Measurements from ENCODE around the gene CAMKMT.
A peak's percentile ranks its signal among the peaks of the same experiment; 100 is the strongest.

Gene CAMKMT

GRCh38 chr2:44444881-44445280, 83.1 kb downstream of the CAMKMT start:
- no peak for DNase-seq (ENCODE audit: low read depth)

- DNase-seq (ENCODE audit: low read depth): no peak
These were observed 87.2 kb downstream of the CAMKMT start for GRCh38 chr2:44448860-44449527.

- no peak for DNase-seq (ENCODE audit: low read depth)
These were observed 88.3 kb downstream of the CAMKMT start for GRCh38 chr2:44450082-44450481.

- DNase-seq (ENCODE audit: low read depth): no peak
These were observed 89.1 kb downstream of the CAMKMT start for GRCh38 chr2:44450806-44451205.

- no peak for DNase-seq (ENCODE audit: low read depth)
These were observed 90.4 kb downstream of the CAMKMT start for GRCh38 chr2:44452069-44452583.

GRCh38 chr2:44453259-44453658, 91.5 kb downstream of the CAMKMT start:
- no peak for DNase-seq (ENCODE audit: low read depth)

- DNase-seq (ENCODE audit: low read depth): no peak
These were observed 94.1 kb downstream of the CAMKMT start for GRCh38 chr2:44455877-44456276.

- no peak for DNase-seq (ENCODE audit: low read depth)
These were observed 95.2 kb downstream of the CAMKMT start for GRCh38 chr2:44456946-44457345.

- DNase-seq (ENCODE audit: low read depth): no peak
These were observed 98.0 kb downstream of the CAMKMT start for GRCh38 chr2:44459739-44460138.

- no peak for DNase-seq (ENCODE audit: low read depth)
These were observed 101.4 kb downstream of the CAMKMT start for GRCh38 chr2:44462934-44463849.

GRCh38 chr2:44464437-44464836, 102.7 kb downstream of the CAMKMT start:
- DNase-seq (ENCODE audit: low read depth): no peak

GRCh38 chr2:44470151-44470550, 108.4 kb downstream of the CAMKMT start:
- no peak for DNase-seq (ENCODE audit: low read depth)

GRCh38 chr2:44477657-44478414, 116.1 kb downstream of the CAMKMT start:
- no peak for DNase-seq (ENCODE audit: low read depth)

GRCh38 chr2:44479127-44479887, 117.6 kb downstream of the CAMKMT start:
- peak; percentile 66 for DNase-seq (ENCODE audit: low read depth)

GRCh38 chr2:44480068-44480467, 118.3 kb downstream of the CAMKMT start:
- DNase-seq (ENCODE audit: low read depth): no peak

- no peak for DNase-seq (ENCODE audit: low read depth)
These were observed 125.3 kb downstream of the CAMKMT start for GRCh38 chr2:44487052-44487451.

- DNase-seq (ENCODE audit: low read depth): no peak
These were observed 129.0 kb downstream of the CAMKMT start for GRCh38 chr2:44490726-44491125.

- DNase-seq (ENCODE audit: low read depth): no peak
These were observed 132.3 kb downstream of the CAMKMT start for GRCh38 chr2:44494006-44494405.

GRCh38 chr2:44495035-44495434, 133.3 kb downstream of the CAMKMT start:
- no peak for DNase-seq (ENCODE audit: low read depth)

GRCh38 chr2:44495544-44495943, 133.8 kb downstream of the CAMKMT start:
- no peak for DNase-seq (ENCODE audit: low read depth)

GRCh38 chr2:44496130-44496529, 134.4 kb downstream of the CAMKMT start:
- DNase-seq (ENCODE audit: low read depth): no peak

- no peak for DNase-seq (ENCODE audit: low read depth)
These were observed 136.8 kb downstream of the CAMKMT start for GRCh38 chr2:44498551-44498950.
